Measurements from ENCODE around the gene DENND5A. TPM values are rescaled to one million over a fixed set of nuclear protein-coding genes. Genes with fewer than 3 reads are reported as not detected.
"Not testable (repeated sequence)": the region's sequence is repeated elsewhere in the genome, so short reads cannot be mapped to it uniquely, and the experiment has no call there.

DENND5A gene
- total RNA-seq, 2 donors from 2014 or later, result 22.1 to 31.3 TPM

GRCh38 chr11:9200471-9200870 is 64.7 kb downstream of the DENND5A start:
- no peak overlapping the region for H3K4me3 ChIP-seq
- H3K9me3 ChIP-seq, result no peaks in the 10 kb centered on the region
- 90 to 96% methylated on average over 2 of the region's 2 CpGs for WGBS, 2 donors

GRCh38 chr11:9193316-9193715 is 71.8 kb downstream of the DENND5A start:
- WGBS, 2 donors, result 94 to 98% methylated on average over 3 of the region's 3 CpGs
- intact Hi-C loops (cut with DNase I), result no loop called here
- DNase-seq, result no peak

More at GRCh38 chr11:9200471-9200870, 64.7 kb downstream of the DENND5A start:
- H3K4me1 ChIP-seq, result no peaks in the 10 kb centered on the region
- TF ChIP-seq CTCF (IDR thresholded peaks at IDR 0.05), result no peak
- TF ChIP-seq POLR2A (IDR thresholded peaks at IDR 0.05), result no peak
- DNase-seq (no peak), ATAC-seq (no peak)
- H3K27me3 ChIP-seq, result no peaks in the 10 kb centered on the region
- intact Hi-C loops (cut with DNase I), result no loop called here
- no peak overlapping the region for H3K27ac ChIP-seq
- H3K36me3 ChIP-seq (replicated peaks in 1 of 2; ENCODE audit: insufficient read depth in 1 of 2, low read depth in 2 of 2), result peaks cover 0 to 13% of the 10 kb centered on the region in 2 donors

GRCh38 chr11:9192561-9192960 is 72.6 kb downstream of the DENND5A start:
- H3K9me3 ChIP-seq, result no peaks in the 10 kb centered on the region
- no peak for ATAC-seq
- intact Hi-C loops (cut with DNase I), result no loop called here
- H3K4me1 ChIP-seq, result no peaks in the 10 kb centered on the region
- peaks cover 0 to 2% of the 10 kb centered on the region in 2 donors for H3K36me3 ChIP-seq (replicated peaks in 1 of 2; ENCODE audit: insufficient read depth in 1 of 2, low read depth in 2 of 2)
- WGBS, 2 donors, result 92 to 93% methylated on average over 3 of the region's 3 CpGs
- H3K4me3 ChIP-seq, result no peak overlapping the region
- no peak overlapping the region for H3K27ac ChIP-seq
- TF ChIP-seq POLR2A (IDR thresholded peaks at IDR 0.05), result no peak
- no peak for TF ChIP-seq CTCF (IDR thresholded peaks at IDR 0.05)
- DNase-seq, result no peak
- no peaks in the 10 kb centered on the region for H3K27me3 ChIP-seq

More at GRCh38 chr11:9193316-9193715, 71.8 kb downstream of the DENND5A start:
- Histone ChIP-seq H3K4me1 (no peaks in the 10 kb centered on the region), H3K27me3 (no peaks in the 10 kb centered on the region), H3K27ac (no peak overlapping the region), H3K4me3 (no peak overlapping the region), H3K9me3 (no peaks in the 10 kb centered on the region), H3K36me3 (replicated peaks in 1 of 2; ENCODE audit: insufficient read depth in 1 of 2, low read depth in 2 of 2) (no peaks in the 10 kb centered on the region)
- ATAC-seq, result no peak
- TF ChIP-seq POLR2A (IDR thresholded peaks at IDR 0.05) (no peak), CTCF (IDR thresholded peaks at IDR 0.05) (no peak)

GRCh38 chr11:9190326-9191016 is 74.7 kb downstream of the DENND5A start:
- H3K27me3 ChIP-seq; H3K4me3 ChIP-seq; ATAC-seq; DNase-seq; intact Hi-C loops (cut with DNase I); H3K4me1 ChIP-seq; H3K9me3 ChIP-seq; H3K36me3 ChIP-seq (replicated peaks in 1 of 2; ENCODE audit: insufficient read depth in 1 of 2, low read depth in 2 of 2); H3K27ac ChIP-seq: not testable (repeated sequence)
- 93 to 95% methylated on average over 5 of the region's 5 CpGs for WGBS, 2 donors

- H3K9me3 ChIP-seq; H3K4me1 ChIP-seq; H3K4me3 ChIP-seq; DNase-seq; intact Hi-C loops (cut with DNase I); H3K36me3 ChIP-seq (replicated peaks in 1 of 2; ENCODE audit: insufficient read depth in 1 of 2, low read depth in 2 of 2); H3K27me3 ChIP-seq; ATAC-seq; H3K27ac ChIP-seq: not testable (repeated sequence)
- 82 to 95% methylated on average over 3 of the region's 3 CpGs for WGBS, 2 donors
These were observed 76.3 kb downstream of the DENND5A start for GRCh38 chr11:9188860-9189259.

GRCh38 chr11:9187616-9188015 is 77.5 kb downstream of the DENND5A start:
- ATAC-seq, result no peak

More at GRCh38 chr11:9187616-9188015, 77.5 kb downstream of the DENND5A start:
- H3K4me3 ChIP-seq, result no peak overlapping the region
- intact Hi-C loops (cut with DNase I), result no loop called here
- 95 to 96% methylated on average over 3 of the region's 3 CpGs for WGBS, 2 donors
- no peak for DNase-seq
- TF ChIP-seq POLR2A (IDR thresholded peaks at IDR 0.05) (no peak), CTCF (IDR thresholded peaks at IDR 0.05) (no peak)
- no peaks in the 10 kb centered on the region for H3K27me3 ChIP-seq
- H3K36me3 ChIP-seq (replicated peaks in 1 of 2; ENCODE audit: insufficient read depth in 1 of 2, low read depth in 2 of 2), result peaks cover 0 to 2% of the 10 kb centered on the region in 2 donors
- no peak overlapping the region for H3K27ac ChIP-seq
- no peaks in the 10 kb centered on the region for H3K9me3 ChIP-seq
- no peaks in the 10 kb centered on the region for H3K4me1 ChIP-seq

Data from body of pancreas (tissue), 4 donors.